CD8-positive, alpha-beta memory T cell (primary cell): ENCODE results near the gene TMEM232. TPM values are rescaled to one million over a fixed set of nuclear protein-coding genes. Genes with fewer than 3 reads are reported as not detected.

Source experiments
- CTCF ChIA-PET: fragments of 350-600 bp; sonication (Branson Sonifier 250); formaldehyde crosslinking; loops from one replicate; lab custom pipeline; 2021; ENCODE audit warnings: antibody characterized with exemption; lab: Charles Lee
- POLR2A ChIA-PET: fragments of 350-600 bp; sonication (Branson Sonifier 250); formaldehyde crosslinking; loops from one replicate; lab custom pipeline; 2021; ENCODE audit warnings: antibody characterized with exemption; lab: Charles Lee
- DNase-seq, 5 donors: peaks; one replicate each; pipeline versions ENCODE4 v3.0.0 to v3.0.0-alpha.2; 2020 to 2022; ENCODE audit warnings: mixed read lengths in 1 of 5
- H3K27ac ChIP-seq: one replicate; pipeline ENCODE4 v1.7.0; 2013; ENCODE audit warnings: low read depth, mild to moderate bottlenecking, low read length, moderate library complexity
- H3K27me3 ChIP-seq: 2 replicates; pipeline ENCODE4 v1.7.0; 2013; ENCODE audit warnings: low read length, mild to moderate bottlenecking; ENCODE audit not compliant: insufficient read depth, poor library complexity, severe bottlenecking
- H3K36me3 ChIP-seq: 2 replicates; pipeline ENCODE4 v1.7.0; 2013; ENCODE audit warnings: mild to moderate bottlenecking, low read length, moderate library complexity; ENCODE audit not compliant: insufficient read depth
- H3K4me1 ChIP-seq: 2 replicates; pipeline ENCODE4 v1.7.0; 2013; ENCODE audit warnings: mild to moderate bottlenecking, low read length, moderate library complexity; ENCODE audit not compliant: insufficient read depth
- H3K4me3 ChIP-seq: 2 replicates; pipeline ENCODE4 v1.7.0; 2013; ENCODE audit warnings: mild to moderate bottlenecking, low read length
- H3K9me3 ChIP-seq: 2 replicates; pipeline ENCODE4 v1.7.0; 2013; ENCODE audit warnings: mild to moderate bottlenecking, low read length
- H3K27ac Mint-ChIP-seq, 8 donors: one replicate each; pipeline ENCODE4 v1.8.0; 2020 to 2021; ENCODE audit warnings: mixed read lengths in 8 of 8, mild to moderate bottlenecking in 6 of 8, inconsistent platforms in 3 of 8, moderate library complexity in 3 of 8
- H3K27me3 Mint-ChIP-seq, 2 donors: one replicate each; pipeline ENCODE4 v1.8.0; 2020 to 2021; ENCODE audit warnings: mixed read lengths in 2 of 2, mild to moderate bottlenecking in 1 of 2, moderate library complexity in 1 of 2
- H3K36me3 Mint-ChIP-seq, 3 donors: one replicate each; pipeline ENCODE4 v1.8.0; 2020 to 2021; ENCODE audit warnings: mixed read lengths in 3 of 3, inconsistent platforms in 1 of 3, mild to moderate bottlenecking in 1 of 3
- H3K4me1 Mint-ChIP-seq, 3 donors: one replicate each; pipeline ENCODE4 v1.8.0; 2020 to 2021; ENCODE audit warnings: mixed read lengths in 3 of 3, inconsistent platforms in 1 of 3, mild to moderate bottlenecking in 1 of 3
- H3K4me3 Mint-ChIP-seq, 7 donors: one replicate each; pipeline ENCODE4 v1.8.0; 2020 to 2021; ENCODE audit warnings: mixed read lengths in 7 of 7, mild to moderate bottlenecking in 6 of 7, moderate library complexity in 4 of 7, inconsistent platforms in 2 of 7
- H3K9me3 Mint-ChIP-seq, 5 donors: one replicate each; pipeline ENCODE4 v1.8.0; 2020 to 2022; ENCODE audit warnings: mixed read lengths in 5 of 5, mild to moderate bottlenecking in 3 of 5, moderate library complexity in 2 of 5, inconsistent platforms in 1 of 5
- polyA plus RNA-seq: library from polyadenylated mRNA; unstranded; fragments of 300-500 nt; fragmentation: Illumina TruSeq; gene quantifications from one replicate; pipeline ENCODE4 v1.2.3, GENCODE V29; 2021
- total RNA-seq, 2 experiments: library from RNA; stranded (reverse); gene quantifications; one replicate each; pipeline ENCODE4 v1.2.3, GENCODE V29; 2021

TMEM232 gene
- total and polyA plus RNA-seq, 3 experiments from 2014 or later, result 0.25 to 0.92 (median 0.38) TPM

- no peak overlapping the region for H3K4me3 ChIP-seq
- DNase-seq, result no peak
- peaks cover 2 to 12% (median 7%) of the 10 kb centered on the region in 5 donors for H3K9me3 Mint-ChIP-seq
- no peak overlapping the region for H3K27ac ChIP-seq
- H3K4me1 Mint-ChIP-seq, result no peaks in the 10 kb centered on the region
- H3K27me3 Mint-ChIP-seq, result no peaks in the 10 kb centered on the region
- H3K36me3 Mint-ChIP-seq, result no peaks in the 10 kb centered on the region
- no peak overlapping the region for H3K4me3 Mint-ChIP-seq
- CTCF ChIA-PET, result no interaction called here
- POLR2A ChIA-PET, result no interaction called here
- no peak overlapping the region for H3K27ac Mint-ChIP-seq
- no peaks in the 10 kb centered on the region for H3K36me3 ChIP-seq
- no peaks in the 10 kb centered on the region for H3K9me3 ChIP-seq
- no peaks in the 10 kb centered on the region for H3K27me3 ChIP-seq
- no peaks in the 10 kb centered on the region for H3K4me1 ChIP-seq
Observed at GRCh38 chr5:110611817-110612216, 114.7 kb downstream of the TMEM232 start.

- H3K9me3 Mint-ChIP-seq, result peaks cover 0 to 9% (median 5%) of the 10 kb centered on the region in 5 donors
- CTCF ChIA-PET, result no interaction called here
- H3K4me3 Mint-ChIP-seq, result no peak overlapping the region
- H3K27ac ChIP-seq, result no peak overlapping the region
- no peaks in the 10 kb centered on the region for H3K4me1 Mint-ChIP-seq
- H3K4me3 ChIP-seq, result no peak overlapping the region
- DNase-seq, result no peak
- no peak overlapping the region for H3K27ac Mint-ChIP-seq
- no peaks in the 10 kb centered on the region for H3K4me1 ChIP-seq
- H3K9me3 ChIP-seq, result no peaks in the 10 kb centered on the region
- H3K36me3 ChIP-seq, result no peaks in the 10 kb centered on the region
- H3K36me3 Mint-ChIP-seq, result no peaks in the 10 kb centered on the region
- H3K27me3 ChIP-seq, result no peaks in the 10 kb centered on the region
- peaks cover 5 to 22% of the 10 kb centered on the region in 2 donors for H3K27me3 Mint-ChIP-seq
- POLR2A ChIA-PET, result no interaction called here
Observed at GRCh38 chr5:110594866-110595265, 131.6 kb downstream of the TMEM232 start.

DNA sequence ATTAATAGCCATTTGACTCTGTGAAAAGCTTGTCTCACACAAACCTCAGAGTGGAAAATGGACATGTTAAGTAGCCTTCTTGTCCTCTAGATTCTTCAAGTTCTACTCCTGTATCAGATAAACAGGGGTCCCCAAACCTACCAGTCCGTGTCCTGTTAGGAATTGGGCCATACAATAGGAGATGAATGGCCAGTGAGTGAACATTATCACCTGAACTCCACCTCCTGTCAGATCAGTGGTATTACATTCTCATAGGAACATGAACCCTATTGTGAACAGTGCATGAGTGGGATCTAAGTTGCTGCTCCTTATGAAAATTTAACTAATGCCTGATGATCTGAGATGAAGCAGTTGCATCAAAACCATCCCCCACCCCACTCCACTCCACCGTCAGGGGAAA is 136.3 kb downstream of the TMEM232 start:
- Histone ChIP-seq H3K27ac (no peak overlapping the region), H3K27me3 (no peaks in the 10 kb centered on the region), H3K4me3 (no peak overlapping the region), H3K36me3 (no peaks in the 10 kb centered on the region), H3K4me1 (no peaks in the 10 kb centered on the region), H3K9me3 (no peaks in the 10 kb centered on the region)
- POLR2A ChIA-PET, result no interaction called here
- Mint-ChIP-seq H3K9me3 (no peaks in the 10 kb centered on the region), H3K4me3 (no peak overlapping the region), H3K36me3 (no peaks in the 10 kb centered on the region), H3K4me1 (no peaks in the 10 kb centered on the region), H3K27me3 (peaks cover 4 to 16% of the 10 kb centered on the region in 2 donors), H3K27ac (no peak overlapping the region)
- CTCF ChIA-PET, result no interaction called here
- peak in 1 of 5 donors; percentile 1 for DNase-seq

DNA sequence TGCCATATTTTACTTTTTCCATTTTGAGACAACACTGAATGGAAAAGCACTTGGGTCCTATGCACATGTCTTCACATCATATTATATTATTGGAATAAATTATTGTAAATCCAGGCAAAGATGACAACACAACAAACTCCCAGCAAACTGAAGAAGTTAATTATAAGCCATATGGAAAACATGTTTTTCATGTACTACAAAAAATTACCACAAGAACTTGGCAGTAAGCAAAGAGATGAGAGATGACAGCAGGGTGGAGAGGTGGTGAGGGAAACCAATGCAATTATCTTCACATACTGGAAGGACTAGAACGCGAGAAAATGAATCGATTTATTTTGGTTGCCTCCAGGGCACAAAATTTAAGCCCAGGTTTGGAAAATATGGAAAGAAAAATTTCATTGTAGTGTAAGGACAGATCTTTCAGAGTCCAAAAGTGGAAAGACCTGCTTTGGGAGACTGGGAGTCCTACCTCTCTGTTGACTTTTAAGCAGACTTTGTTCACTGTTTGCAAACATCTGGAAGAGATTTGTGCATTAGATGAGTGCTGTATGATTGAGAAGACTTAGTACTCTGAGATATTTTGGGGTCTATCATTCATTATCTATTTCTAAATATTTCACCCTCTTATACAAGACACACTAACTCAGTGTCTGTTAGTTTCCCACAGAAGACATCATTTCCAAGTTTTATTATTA is 138.0 kb downstream of the TMEM232 start:
- CTCF ChIA-PET, result no interaction called here

DNA sequence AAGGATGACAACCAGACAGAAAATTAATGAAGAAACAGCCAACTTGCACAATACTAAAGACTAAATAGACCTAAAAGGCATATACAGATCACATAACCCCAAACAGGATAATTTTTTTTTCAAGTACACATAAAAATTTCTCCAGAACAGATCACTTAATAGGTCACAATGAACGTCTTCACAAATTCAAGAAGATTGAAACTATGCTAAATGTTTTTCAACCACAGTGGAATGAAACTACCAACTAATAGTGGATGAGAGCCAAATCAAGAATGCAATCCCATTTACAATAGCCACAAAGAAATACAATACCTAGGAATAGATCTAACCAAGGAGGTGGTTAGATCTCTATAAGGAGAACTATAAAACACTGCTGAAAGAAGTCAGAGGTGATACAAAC is 145.8 kb downstream of the TMEM232 start:
- Histone ChIP-seq H3K9me3 (no peaks in the 10 kb centered on the region), H3K27me3 (no peaks in the 10 kb centered on the region), H3K27ac (no peak overlapping the region), H3K36me3 (no peaks in the 10 kb centered on the region), H3K4me3 (no peak overlapping the region), H3K4me1 (no peaks in the 10 kb centered on the region)
- no peak overlapping the region for H3K4me3 Mint-ChIP-seq
- H3K36me3 Mint-ChIP-seq, result no peaks in the 10 kb centered on the region
- no peak overlapping the region for H3K27ac Mint-ChIP-seq
- ChIA-PET CTCF (no interaction called here), POLR2A (no interaction called here)
- H3K27me3 Mint-ChIP-seq, result peaks cover 2 to 3% of the 10 kb centered on the region in 2 donors
- DNase-seq, result no peak
- peaks cover 0 to 8% (median 3%) of the 10 kb centered on the region in 5 donors for H3K9me3 Mint-ChIP-seq
- no peaks in the 10 kb centered on the region for H3K4me1 Mint-ChIP-seq

More for the DNA sequence above, 138.0 kb downstream of the TMEM232 start:
- no peak overlapping the region for H3K4me3 ChIP-seq
- H3K9me3 ChIP-seq, result no peaks in the 10 kb centered on the region
- Mint-ChIP-seq H3K4me1 (no peaks in the 10 kb centered on the region), H3K9me3 (no peaks in the 10 kb centered on the region), H3K36me3 (no peaks in the 10 kb centered on the region), H3K27me3 (peaks cover under 1 to 11% of the 10 kb centered on the region in 2 donors), H3K4me3 (no peak overlapping the region), H3K27ac (no peak overlapping the region)
- no peak for DNase-seq
- H3K27me3 ChIP-seq, result no peaks in the 10 kb centered on the region
- POLR2A ChIA-PET, result no interaction called here
- H3K27ac ChIP-seq, result no peak overlapping the region
- no peaks in the 10 kb centered on the region for H3K36me3 ChIP-seq
- no peaks in the 10 kb centered on the region for H3K4me1 ChIP-seq

DNA sequence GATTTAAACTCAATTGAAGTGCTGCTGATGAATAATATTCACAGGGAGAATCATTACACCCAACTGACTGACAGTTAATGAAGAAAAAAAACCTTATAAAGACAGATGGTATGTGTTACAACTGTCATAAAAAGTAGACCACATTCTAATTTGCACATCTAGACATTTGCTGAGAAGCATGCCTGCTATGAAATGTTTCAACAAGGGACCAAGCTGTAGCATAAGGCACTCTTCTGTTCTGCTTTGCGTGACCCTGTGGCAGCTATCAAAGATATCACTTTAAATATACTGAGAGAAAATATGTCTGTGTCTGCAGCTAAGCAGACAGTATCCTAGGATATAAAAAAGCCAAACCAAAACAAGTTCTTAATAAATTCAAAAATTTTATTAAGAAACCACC is 153.7 kb downstream of the TMEM232 start:
- H3K36me3 ChIP-seq, result no peaks in the 10 kb centered on the region
- no peak for DNase-seq
- Mint-ChIP-seq H3K27me3 (no peaks in the 10 kb centered on the region), H3K36me3 (no peaks in the 10 kb centered on the region), H3K4me3 (no peak overlapping the region), H3K9me3 (peaks cover 0 to 4% (median 2%) of the 10 kb centered on the region in 5 donors), H3K27ac (no peak overlapping the region), H3K4me1 (no peaks in the 10 kb centered on the region)
- no peaks in the 10 kb centered on the region for H3K27me3 ChIP-seq
- CTCF ChIA-PET, result no interaction called here
- no peaks in the 10 kb centered on the region for H3K9me3 ChIP-seq
- POLR2A ChIA-PET, result no interaction called here
- H3K4me1 ChIP-seq, result no peaks in the 10 kb centered on the region
- H3K4me3 ChIP-seq, result no peak overlapping the region
- H3K27ac ChIP-seq, result no peak overlapping the region

DNA sequence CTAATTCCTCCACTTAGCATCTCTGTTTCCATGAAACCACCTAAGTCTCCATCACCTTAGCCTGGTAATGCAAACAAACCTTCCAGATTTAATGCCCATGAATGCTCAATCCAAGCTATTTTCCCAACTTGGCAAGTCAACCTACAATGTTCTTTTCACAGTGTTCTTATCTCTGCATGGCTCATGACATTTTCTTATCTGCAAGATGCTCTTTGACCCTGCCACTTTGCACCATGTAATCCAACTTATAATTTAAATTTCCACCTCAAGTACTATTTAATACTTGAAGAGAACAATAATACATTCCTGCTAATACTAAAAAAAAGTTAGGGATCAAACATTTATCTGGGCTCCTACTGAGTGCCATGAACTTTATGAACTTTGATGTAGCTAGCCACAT is 164.3 kb downstream of the TMEM232 start:
- Mint-ChIP-seq H3K36me3 (no peaks in the 10 kb centered on the region), H3K27ac (no peak overlapping the region), H3K4me3 (no peak overlapping the region), H3K27me3 (peaks cover 2 to 9% of the 10 kb centered on the region in 2 donors), H3K9me3 (peaks cover 0 to 6% (median 2%) of the 10 kb centered on the region in 5 donors), H3K4me1 (no peaks in the 10 kb centered on the region)
- no peaks in the 10 kb centered on the region for H3K9me3 ChIP-seq
- H3K4me1 ChIP-seq, result no peaks in the 10 kb centered on the region
- H3K4me3 ChIP-seq, result no peak overlapping the region
- ChIA-PET CTCF (no interaction called here), POLR2A (no interaction called here)
- DNase-seq, result no peak
- H3K36me3 ChIP-seq, result no peaks in the 10 kb centered on the region
- no peaks in the 10 kb centered on the region for H3K27me3 ChIP-seq
- no peak overlapping the region for H3K27ac ChIP-seq

DNA sequence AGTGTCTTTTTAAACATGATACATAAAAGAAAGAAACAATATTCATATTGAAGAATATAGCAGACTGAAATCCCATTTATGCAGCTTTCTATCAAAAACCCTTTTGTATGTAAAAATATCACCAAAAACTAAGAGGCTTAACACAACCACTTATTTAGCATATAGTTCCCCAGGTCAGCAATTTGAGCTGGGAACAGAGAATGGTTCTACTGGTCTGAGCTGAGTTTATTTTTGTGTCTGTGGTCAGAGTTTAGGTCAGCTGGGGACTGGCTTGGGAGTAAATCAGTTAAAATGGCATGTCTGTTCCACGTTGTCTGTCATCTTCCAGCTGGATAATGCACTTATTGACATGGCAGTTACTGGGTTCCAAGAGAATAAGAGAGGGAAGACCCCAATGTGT is 165.0 kb downstream of the TMEM232 start:
- Histone ChIP-seq H3K27ac (no peak overlapping the region), H3K4me3 (no peak overlapping the region), H3K9me3 (no peaks in the 10 kb centered on the region), H3K36me3 (no peaks in the 10 kb centered on the region), H3K27me3 (no peaks in the 10 kb centered on the region), H3K4me1 (no peaks in the 10 kb centered on the region)
- Mint-ChIP-seq H3K4me3 (no peak overlapping the region), H3K4me1 (no peaks in the 10 kb centered on the region), H3K9me3 (peaks cover 0 to 6% (median 2%) of the 10 kb centered on the region in 5 donors), H3K27ac (no peak overlapping the region), H3K27me3 (peaks cover 2 to 9% of the 10 kb centered on the region in 2 donors), H3K36me3 (no peaks in the 10 kb centered on the region)
- ChIA-PET CTCF (no interaction called here), POLR2A (no interaction called here)
- DNase-seq, result no peak
